ENCODE measurements around the gene PPP2R5C. TPM values are rescaled to one million over a fixed set of nuclear protein-coding genes. Genes with fewer than 3 reads are reported as not detected.

PPP2R5C gene
- total and polyA plus RNA-seq, 9 of the 15 experiments (the other 6 are each of a cell fraction or from before 2014, with no cell fraction given) = 284 to 617 (median 395) TPM

- ChIA-PET POLR2A (no interaction called here), CTCF (ENCODE audit: low intra/inter-chr PET ratio) (no interaction called here)
- intact Hi-C loops (cut with micrococcal nuclease) (no loop called here), in situ Hi-C loops (cut with MboI) (loop anchor here (5.0 kb wide), 1 partner anchor 40 kb away; no protein-coding TSS in a partner anchor)
- Histone ChIP-seq H3K9me3 (replicated peaks; ENCODE audit: control insufficient read depth, insufficient read depth, low read depth, low read length) (0 out of 2 replicates have a peak, but pooled peaks cover 2% of the 10 kb centered on the region), H3K27me3 (ENCODE audit: control insufficient read depth in 2 of 2, insufficient read depth in 2 of 2, low read length in 2 of 2) (no peaks in the 10 kb centered on the region), H3K79me2 (ENCODE audit: control insufficient read depth, insufficient read depth, low read length) (peaks cover 9% of the 10 kb centered on the region), H3K36me3 (ENCODE audit: control insufficient read depth, insufficient read depth, low read length) (peaks cover 1% of the 10 kb centered on the region; the same call in 1 of the 3 replicates), H3K9me1 (ENCODE audit: control insufficient read depth, insufficient read depth, low read length) (no peaks in the 10 kb centered on the region), H3K27ac (ENCODE audit: extremely low read depth, low read depth, low read length) (no peak overlapping the region), H3K9ac (ENCODE audit: insufficient read depth in 1 of 2, low read depth in 2 of 2, low read length in 2 of 2) (0 out of 4 replicates have a peak overlapping the region, but pooled peaks of 1 of the 2 experiments have one; percentile 16), H4K20me1 (replicated peaks; ENCODE audit: control insufficient read depth, insufficient read depth, low read length) (no peaks in the 10 kb centered on the region), H3K4me3 (no peak overlapping the region), H2AFZ (ENCODE audit: low read depth, low read length) (no peak overlapping the region), H3K4me1 (replicated peaks in 1 of 2; ENCODE audit: control insufficient read depth in 2 of 2, insufficient read depth in 2 of 2, low read length in 2 of 2) (peaks cover 7 to 11% of the 10 kb centered on the region in 2 experiments; a peak in 4 of 5 replicates), H3K4me2 (ENCODE audit: insufficient read depth, low read length) (no peak overlapping the region)
- DNase-seq (ENCODE audit: extremely low read depth in 1 of 4, low spot score in 3 of 4) = no peak
- no peak for TF ChIP-seq MBD1 (CRISPR knock-in tag; IDR thresholded peaks at IDR 0.05)
- no peak for TF ChIP-seq CGGBP1 (CRISPR knock-in tag; IDR thresholded peaks at IDR 0.05)
- TF ChIP-seq ZNF785 (CRISPR knock-in tag; IDR thresholded peaks at IDR 0.05) = no peak
- no peak for TF ChIP-seq NFE2L1 (tag; IDR thresholded peaks at IDR 0.05; ENCODE audit: borderline replicate concordance, low read depth)
- no peak for TF ChIP-seq ELF1 (tag; IDR thresholded peaks at IDR 0.05)
- TF ChIP-seq BHLHE40 (IDR thresholded peaks at IDR 0.05; ENCODE audit: low read length) = no peak
- no peak for TF ChIP-seq NCOA1 (IDR thresholded peaks at IDR 0.05; ENCODE audit: low read depth)
- TF ChIP-seq PRPF4 (IDR thresholded peaks at IDR 0.05; ENCODE audit: insufficient read depth, low read depth, low read length, poor library complexity, severe bottlenecking) = no peak
- TF ChIP-seq DEAF1 (CRISPR knock-in tag; IDR thresholded peaks at IDR 0.05) = no peak
- TF ChIP-seq ZNF133 (CRISPR knock-in tag; IDR thresholded peaks at IDR 0.05) = no peak
- TF ChIP-seq ZNF586 (CRISPR knock-in tag; conservative IDR thresholded peaks at IDR 0.05) = no peak
- no peak for TF ChIP-seq DNMT1 (IDR thresholded peaks at IDR 0.05)
- no peak for TF ChIP-seq ZNF140 (CRISPR knock-in tag; IDR thresholded peaks at IDR 0.05)
- no peak for TF ChIP-seq TEAD1 (CRISPR knock-in tag; IDR thresholded peaks at IDR 0.05)
- no TSS peak for BruUV-seq (replicated peaks)
- ATAC-seq = no peak
- WGBS (ENCODE audit: insufficient coverage, low coverage, missing lambda C conversion rate) = 84% methylated on average over 13 of the region's 14 CpGs
- FAIRE-seq = no peak
These were observed 4.3 kb upstream of the PPP2R5C start for GRCh38 chr14:101757064-101757838.
